Activated CD4-positive, CD25-positive, alpha-beta regulatory T cell treated with anti-CD3 and anti-CD28 coated beads, Interleukin-2, amount 50 U/mL, for 16 hours (primary cell): ENCODE data around the gene STARD10.

Source experiments
- DNase-seq: peaks from one replicate; pipeline ENCODE4 v3.0.0-alpha.2; 2020; ENCODE audit warnings: low read depth, low spot score

STARD10 gene

GRCh38 chr11:72705442-72706365, 88.1 kb downstream of the STARD10 start:
- no peak for DNase-seq

DNA sequence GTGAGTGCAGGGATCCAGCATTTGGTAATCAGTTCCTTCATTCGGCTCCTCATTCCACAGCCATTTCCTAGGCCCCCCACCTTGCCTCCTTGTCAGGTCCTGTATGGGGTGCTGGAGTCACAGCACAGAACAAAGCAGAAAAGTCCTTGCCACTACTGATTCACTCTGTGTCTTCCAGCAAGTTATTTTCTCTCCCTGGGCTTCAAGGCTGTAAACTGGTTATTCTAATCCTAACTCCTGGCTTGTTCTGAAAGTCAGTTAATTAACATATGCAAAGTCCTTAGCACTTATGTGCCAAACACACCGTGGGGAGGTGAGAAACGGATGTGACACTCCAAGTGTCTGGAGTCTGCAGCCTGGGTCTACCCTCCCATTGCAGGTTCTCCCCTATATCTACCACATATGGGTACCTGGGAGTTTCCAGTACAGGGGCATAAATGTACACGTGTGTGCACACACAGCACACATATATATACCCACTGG, 89.0 kb downstream of the STARD10 start:
- no peak for DNase-seq
